Measurements from ENCODE around the gene NEDD8. TPM values are rescaled to one million over a fixed set of nuclear protein-coding genes. Genes with fewer than 3 reads are reported as not detected.

The NEDD8 gene
- total RNA-seq, 1 donor from 2014 or later, result 251 TPM

- Mint-ChIP-seq H3K27me3 (ENCODE audit: low read depth, unreplicated experiment) (no peaks in the 10 kb centered on the region), H3K4me1 (ENCODE audit: low read depth, unreplicated experiment) (peaks cover 7% of the 10 kb centered on the region), H3K9me3 (ENCODE audit: unreplicated experiment) (no peaks in the 10 kb centered on the region), H3K36me3 (ENCODE audit: low read depth, unreplicated experiment) (peaks cover 25% of the 10 kb centered on the region), H3K4me3 (ENCODE audit: unreplicated experiment) (peak overlapping the region; percentile 92), H3K27ac (ENCODE audit: unreplicated experiment) (peak overlapping the region; percentile 93)
- Histone ChIP-seq H3K27ac (ENCODE audit: low read depth, low read length) (peak overlapping the region; percentile 92), H3K4me3 (ENCODE audit: insufficient read depth, low read depth, low read length) (peak overlapping the region; percentile 82), H2AFZ (ENCODE audit: low read depth, low read length) (peak overlapping the region; percentile 93), H3K36me3 (ENCODE audit: insufficient read depth, low read length) (peaks cover 7% of the 10 kb centered on the region), H3K79me2 (ENCODE audit: insufficient read depth, low read length) (no peaks in the 10 kb centered on the region), H3K9ac (ENCODE audit: low read length) (peak overlapping the region; percentile 94), H3K4me2 (ENCODE audit: low read length) (peak overlapping the region; percentile 94), H4K20me1 (ENCODE audit: insufficient read depth, low read length) (no peaks in the 10 kb centered on the region), H3K9me3 (ENCODE audit: insufficient read depth, low read depth, low read length) (no peaks in the 10 kb centered on the region), H3K4me1 (ENCODE audit: insufficient read depth, low read length) (peaks cover 5% of the 10 kb centered on the region), H3K27me3 (ENCODE audit: insufficient read depth, low read length) (no peaks in the 10 kb centered on the region)
- TF ChIP-seq EZH2 (IDR thresholded peaks at IDR 0.05; ENCODE audit: insufficient read depth, low read length), result no peak
- no peak for TF ChIP-seq CTCF (IDR thresholded peaks at IDR 0.05; ENCODE audit: insufficient read depth, low read depth, low read length)
- FAIRE-seq, result no peak
- no peak for DNase-seq (ENCODE audit: low read depth)
These were observed 38.5 kb upstream of the NEDD8 start for GRCh38 chr14:24270537-24271133.

- Mint-ChIP-seq H3K9me3 (ENCODE audit: unreplicated experiment) (no peaks in the 10 kb centered on the region), H3K36me3 (ENCODE audit: low read depth, unreplicated experiment) (peaks cover 28% of the 10 kb centered on the region), H3K27ac (ENCODE audit: unreplicated experiment) (no peak overlapping the region), H3K4me3 (ENCODE audit: unreplicated experiment) (peak overlapping the region; percentile 92), H3K4me1 (ENCODE audit: low read depth, unreplicated experiment) (peaks cover 7% of the 10 kb centered on the region), H3K27me3 (ENCODE audit: low read depth, unreplicated experiment) (no peaks in the 10 kb centered on the region)
- peaks cover 7% of the 10 kb centered on the region for H3K36me3 ChIP-seq (ENCODE audit: insufficient read depth, low read length)
- peaks cover 5% of the 10 kb centered on the region for H3K4me1 ChIP-seq (ENCODE audit: insufficient read depth, low read length)
- no peak overlapping the region for H3K27ac ChIP-seq (ENCODE audit: low read depth, low read length)
- no peaks in the 10 kb centered on the region for H3K9me3 ChIP-seq (ENCODE audit: insufficient read depth, low read depth, low read length)
- H3K4me2 ChIP-seq (ENCODE audit: low read length), result no peak overlapping the region
- H3K27me3 ChIP-seq (ENCODE audit: insufficient read depth, low read length), result no peaks in the 10 kb centered on the region
- H4K20me1 ChIP-seq (ENCODE audit: insufficient read depth, low read length), result no peaks in the 10 kb centered on the region
- DNase-seq (ENCODE audit: low read depth) (no peak), FAIRE-seq (no peak)
- no peak for TF ChIP-seq EZH2 (IDR thresholded peaks at IDR 0.05; ENCODE audit: insufficient read depth, low read length)
- no peak for TF ChIP-seq CTCF (IDR thresholded peaks at IDR 0.05; ENCODE audit: insufficient read depth, low read depth, low read length)
- no peak overlapping the region for H3K9ac ChIP-seq (ENCODE audit: low read length)
- H2AFZ ChIP-seq (ENCODE audit: low read depth, low read length), result no peak overlapping the region
- H3K79me2 ChIP-seq (ENCODE audit: insufficient read depth, low read length), result no peaks in the 10 kb centered on the region
- H3K4me3 ChIP-seq (ENCODE audit: insufficient read depth, low read depth, low read length), result no peak overlapping the region
These were observed 37.9 kb upstream of the NEDD8 start for GRCh38 chr14:24269910-24270536.

GRCh38 chr14:24269368-24269767 lies 37.2 kb upstream of the NEDD8 start:
- Mint-ChIP-seq H3K36me3 (ENCODE audit: low read depth, unreplicated experiment) (peaks cover 29% of the 10 kb centered on the region), H3K27ac (ENCODE audit: unreplicated experiment) (no peak overlapping the region), H3K27me3 (ENCODE audit: low read depth, unreplicated experiment) (no peaks in the 10 kb centered on the region), H3K4me1 (ENCODE audit: low read depth, unreplicated experiment) (peaks cover 7% of the 10 kb centered on the region), H3K4me3 (ENCODE audit: unreplicated experiment) (no peak overlapping the region), H3K9me3 (ENCODE audit: unreplicated experiment) (no peaks in the 10 kb centered on the region)
- H3K27ac ChIP-seq (ENCODE audit: low read depth, low read length), result no peak overlapping the region
- no peak overlapping the region for H2AFZ ChIP-seq (ENCODE audit: low read depth, low read length)
- no peak for TF ChIP-seq CTCF (IDR thresholded peaks at IDR 0.05; ENCODE audit: insufficient read depth, low read depth, low read length)
- H3K4me2 ChIP-seq (ENCODE audit: low read length), result no peak overlapping the region
- no peaks in the 10 kb centered on the region for H3K9me3 ChIP-seq (ENCODE audit: insufficient read depth, low read depth, low read length)
- no peaks in the 10 kb centered on the region for H3K79me2 ChIP-seq (ENCODE audit: insufficient read depth, low read length)
- H3K27me3 ChIP-seq (ENCODE audit: insufficient read depth, low read length), result no peaks in the 10 kb centered on the region
- FAIRE-seq, result no peak
- H3K9ac ChIP-seq (ENCODE audit: low read length), result no peak overlapping the region
- peaks cover 7% of the 10 kb centered on the region for H3K36me3 ChIP-seq (ENCODE audit: insufficient read depth, low read length)
- H3K4me1 ChIP-seq (ENCODE audit: insufficient read depth, low read length), result peaks cover 5% of the 10 kb centered on the region
- H3K4me3 ChIP-seq (ENCODE audit: insufficient read depth, low read depth, low read length), result no peak overlapping the region
- no peaks in the 10 kb centered on the region for H4K20me1 ChIP-seq (ENCODE audit: insufficient read depth, low read length)
- no peak for DNase-seq (ENCODE audit: low read depth)

All from astrocyte (in vitro differentiated cells and primary cell).